NCI-H1436 (cell line): ENCODE results near the gene TMEM151A.
"Not testable (repeated sequence)": the region's sequence is repeated elsewhere in the genome, so short reads cannot be mapped to it uniquely, and the experiment has no call there.

Experiments used
- DNase-seq: peaks from one replicate; lab custom pipeline; 2025; lab: John Stamatoyannopoulos, UW

Gene TMEM151A

GRCh38 chr11:66291706-66292542 is at the start of gene TMEM151A:
TSS of gene TMEM151A (plus strand) at chr11:66291894. CDS start at chr11:66292014, 120 bp downstream.
- DNase-seq: no peak

GRCh38 chr11:66242095-66242765 is 49.5 kb upstream of the TMEM151A start:
- DNase-seq: no peak

GRCh38 chr11:66243782-66244535 is 47.7 kb upstream of the TMEM151A start:
- no peak for DNase-seq

GRCh38 chr11:66247295-66247694 is 44.4 kb upstream of the TMEM151A start:
- no peak for DNase-seq

GRCh38 chr11:66247801-66248200 is 43.9 kb upstream of the TMEM151A start:
- no peak for DNase-seq

GRCh38 chr11:66248903-66249302 is 42.8 kb upstream of the TMEM151A start:
- no peak for DNase-seq

- no peak for DNase-seq
These were observed 39.9 kb upstream of the TMEM151A start for GRCh38 chr11:66251809-66252208.

- not testable (repeated sequence) for DNase-seq
These were observed 38.6 kb upstream of the TMEM151A start for GRCh38 chr11:66253081-66253480.

GRCh38 chr11:66258473-66258893 is 33.2 kb upstream of the TMEM151A start:
- no peak for DNase-seq

GRCh38 chr11:66259225-66259624 is 32.5 kb upstream of the TMEM151A start:
- DNase-seq: no peak

- DNase-seq: no peak
These were observed 31.7 kb upstream of the TMEM151A start for GRCh38 chr11:66259956-66260355.

- DNase-seq: no peak
These were observed 30.1 kb upstream of the TMEM151A start for GRCh38 chr11:66261578-66261977.

- DNase-seq: no peak
These were observed 29.5 kb upstream of the TMEM151A start for GRCh38 chr11:66262191-66262590.

- DNase-seq: no peak
These were observed 29.0 kb upstream of the TMEM151A start for GRCh38 chr11:66262696-66263095.

- no peak for DNase-seq
These were observed 28.5 kb upstream of the TMEM151A start for GRCh38 chr11:66263231-66263630.

- no peak for DNase-seq
These were observed 27.9 kb upstream of the TMEM151A start for GRCh38 chr11:66263785-66264184.

GRCh38 chr11:66264383-66264782 is 27.3 kb upstream of the TMEM151A start:
- no peak for DNase-seq

- no peak for DNase-seq
These were observed 26.8 kb upstream of the TMEM151A start for GRCh38 chr11:66264914-66265313.

GRCh38 chr11:66265531-66266377 is 25.9 kb upstream of the TMEM151A start:
- no peak for DNase-seq

- no peak for DNase-seq
These were observed 25.2 kb upstream of the TMEM151A start for GRCh38 chr11:66266378-66267038.

GRCh38 chr11:66267039-66267378 is 24.7 kb upstream of the TMEM151A start:
- DNase-seq: no peak
